Kidney epithelial cell (primary cell): ENCODE data around the gene PLAAT2. TPM values are rescaled to one million over a fixed set of nuclear protein-coding genes. Genes with fewer than 3 reads are reported as not detected.
"Not testable (repeated sequence)": the region's sequence is repeated elsewhere in the genome, so short reads cannot be mapped to it uniquely, and the experiment has no call there.

Experiments
- DNase-seq: peaks from one replicate; pipeline ENCODE4 v3.0.0-alpha.2; 2010; ENCODE audit warnings: low read depth
- H3K27me3 ChIP-seq: 2 replicates; pipeline ENCODE4 v1.6.0; 2011; ENCODE audit warnings: low read length; ENCODE audit not compliant: control insufficient read depth, insufficient read depth
- H3K36me3 ChIP-seq: 2 replicates; pipeline ENCODE4 v1.5.1; 2011; ENCODE audit warnings: low read length; ENCODE audit not compliant: control insufficient read depth, insufficient read depth
- H3K4me3 ChIP-seq: 2 replicates; pipeline ENCODE4 v1.5.1; 2011; ENCODE audit warnings: low read depth, mild to moderate bottlenecking, control low read depth, low read length
- total RNA-seq: library from RNA; depleted of rRNA; stranded (reverse); fragments of >200 nt; gene quantifications from 2 replicates; pipeline ENCODE4 v1.2.3, GENCODE V29; 2015
- TF ChIP-seq, protein P1 (sequence below): IDR thresholded peaks from 2 replicates; pipeline ENCODE4 v1.5.1; 2011; ENCODE audit warnings: mild to moderate bottlenecking, moderate library complexity, low read length, control low read depth, inconsistent platforms; ENCODE audit not compliant: insufficient read depth, poor library complexity, severe bottlenecking

Gene PLAAT2
- total RNA-seq, 1 donor from 2014 or later = not detected

DNA sequence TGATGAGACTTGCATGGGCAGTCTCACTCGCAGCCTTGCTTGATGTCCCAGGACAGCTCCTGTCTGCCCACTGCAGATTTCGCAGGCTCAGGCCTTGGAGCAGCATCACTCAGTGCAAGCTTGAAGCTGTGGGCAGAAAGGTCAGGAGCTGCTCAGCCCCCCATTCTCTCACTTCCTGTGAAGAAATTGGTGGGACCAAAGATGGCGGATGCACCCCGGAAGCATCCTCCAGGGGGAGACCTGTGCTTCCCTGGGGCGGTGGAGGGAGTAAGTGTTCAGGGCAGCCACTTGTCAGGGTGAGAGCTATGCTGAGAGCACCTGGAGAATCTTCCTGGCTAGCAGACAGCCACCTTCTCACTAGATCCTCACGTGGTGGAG lies 11.3 kb downstream of the PLAAT2 start:
- no peaks in the 10 kb centered on the region for H3K36me3 ChIP-seq
- TF ChIP-seq, protein P1, sequence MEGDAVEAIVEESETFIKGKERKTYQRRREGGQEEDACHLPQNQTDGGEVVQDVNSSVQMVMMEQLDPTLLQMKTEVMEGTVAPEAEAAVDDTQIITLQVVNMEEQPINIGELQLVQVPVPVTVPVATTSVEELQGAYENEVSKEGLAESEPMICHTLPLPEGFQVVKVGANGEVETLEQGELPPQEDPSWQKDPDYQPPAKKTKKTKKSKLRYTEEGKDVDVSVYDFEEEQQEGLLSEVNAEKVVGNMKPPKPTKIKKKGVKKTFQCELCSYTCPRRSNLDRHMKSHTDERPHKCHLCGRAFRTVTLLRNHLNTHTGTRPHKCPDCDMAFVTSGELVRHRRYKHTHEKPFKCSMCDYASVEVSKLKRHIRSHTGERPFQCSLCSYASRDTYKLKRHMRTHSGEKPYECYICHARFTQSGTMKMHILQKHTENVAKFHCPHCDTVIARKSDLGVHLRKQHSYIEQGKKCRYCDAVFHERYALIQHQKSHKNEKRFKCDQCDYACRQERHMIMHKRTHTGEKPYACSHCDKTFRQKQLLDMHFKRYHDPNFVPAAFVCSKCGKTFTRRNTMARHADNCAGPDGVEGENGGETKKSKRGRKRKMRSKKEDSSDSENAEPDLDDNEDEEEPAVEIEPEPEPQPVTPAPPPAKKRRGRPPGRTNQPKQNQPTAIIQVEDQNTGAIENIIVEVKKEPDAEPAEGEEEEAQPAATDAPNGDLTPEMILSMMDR = no peak
- no peak overlapping the region for H3K4me3 ChIP-seq

DNA sequence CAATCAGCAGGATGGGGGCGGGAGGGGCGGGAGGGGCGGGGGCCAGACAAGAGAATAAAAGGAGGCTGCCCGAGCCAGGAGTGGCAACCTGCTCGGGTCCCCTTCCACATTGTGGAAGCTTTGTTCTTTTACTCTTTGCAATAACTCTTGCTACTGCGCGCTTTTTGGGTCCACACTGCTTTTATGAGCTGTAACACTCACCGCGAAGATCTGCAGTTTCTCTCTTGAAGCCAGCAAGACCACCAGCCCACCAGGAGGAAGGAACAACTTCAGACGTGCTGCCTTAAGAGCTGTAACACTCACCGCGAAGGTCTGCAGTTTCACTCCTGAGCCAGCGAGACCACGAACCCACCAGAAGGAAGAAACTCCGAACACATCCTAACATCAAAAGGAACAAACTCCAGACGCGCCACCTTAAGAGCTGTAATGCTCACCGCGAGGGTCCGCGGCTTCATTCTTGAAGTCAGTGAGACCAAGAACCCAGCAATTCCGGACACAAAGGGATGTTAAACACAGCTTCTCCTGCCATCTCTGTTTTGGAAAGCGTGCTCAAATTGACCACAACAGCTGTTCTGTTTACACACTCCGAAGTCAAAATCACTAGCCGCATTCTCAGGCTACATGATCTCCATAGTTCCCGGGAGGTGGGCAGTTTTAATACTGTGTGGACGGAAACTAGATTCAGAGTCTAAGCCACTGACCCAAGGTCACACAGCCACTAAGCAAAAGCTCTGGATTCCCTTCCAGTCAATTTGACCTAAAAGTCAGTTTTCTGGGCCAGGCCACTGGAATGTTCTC lies 11.9 kb downstream of the PLAAT2 start:
- H3K4me3 ChIP-seq = no peak overlapping the region
- TF ChIP-seq, protein P1 = no peak

More for the DNA sequence above, 11.3 kb downstream of the PLAAT2 start:
- H3K27me3 ChIP-seq = no peaks in the 10 kb centered on the region
- DNase-seq = no peak

DNA sequence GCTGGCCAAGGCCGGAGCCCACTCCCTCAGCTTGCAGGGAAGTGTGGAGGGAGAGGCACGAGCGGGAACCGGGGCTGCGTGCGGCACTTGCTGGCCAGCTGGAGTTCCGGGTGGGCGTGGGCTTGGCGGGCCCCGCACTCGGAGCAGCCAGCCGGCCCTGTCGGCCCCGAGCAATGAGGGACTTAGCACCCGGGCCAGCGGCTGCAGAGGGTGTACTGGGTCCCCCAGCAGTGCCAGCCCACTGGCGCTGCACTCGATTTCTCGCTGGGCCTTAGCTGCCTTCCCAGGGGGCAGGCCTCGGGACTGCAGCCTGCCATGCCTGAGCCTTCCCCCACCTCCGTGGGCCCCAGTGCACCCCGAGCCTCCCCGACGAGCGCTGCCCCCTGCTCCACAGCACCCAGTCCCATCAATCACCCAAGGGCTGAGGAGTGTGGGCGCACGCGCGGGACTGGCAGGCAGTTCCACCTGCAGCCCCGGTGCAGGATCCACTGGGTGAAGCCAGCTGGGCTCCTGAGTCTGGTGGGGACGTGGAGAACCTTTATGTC lies 13.0 kb downstream of the PLAAT2 start:
- H3K36me3 ChIP-seq, DNase-seq, H3K27me3 ChIP-seq, H3K4me3 ChIP-seq: not testable (repeated sequence)

More for the DNA sequence above, 11.9 kb downstream of the PLAAT2 start:
- no peaks in the 10 kb centered on the region for H3K27me3 ChIP-seq
- no peak for DNase-seq
- no peaks in the 10 kb centered on the region for H3K36me3 ChIP-seq

DNA sequence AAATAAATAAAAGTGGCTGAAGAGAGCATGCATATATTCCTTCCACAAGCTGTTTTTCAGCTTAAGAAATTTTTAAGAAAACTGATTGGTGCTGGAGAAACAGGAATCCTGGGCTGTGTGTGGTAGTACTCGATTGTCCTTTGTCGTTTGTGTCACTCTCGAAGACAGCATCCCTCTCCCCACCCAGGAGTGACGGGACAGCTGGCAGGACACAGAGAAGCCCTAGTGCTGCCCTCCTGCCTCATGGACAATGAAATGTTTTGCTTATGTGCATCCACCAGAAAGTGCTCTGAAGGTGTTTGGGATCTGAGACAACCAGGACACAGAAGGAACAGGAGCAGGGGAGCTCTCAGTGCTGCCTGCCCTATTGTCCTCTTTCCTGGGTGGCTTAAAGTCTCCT lies 13.8 kb downstream of the PLAAT2 start:
- TF ChIP-seq, protein P1 = no peak
- DNase-seq = no peak
- H3K27me3 ChIP-seq = no peaks in the 10 kb centered on the region
- no peak overlapping the region for H3K4me3 ChIP-seq
- no peaks in the 10 kb centered on the region for H3K36me3 ChIP-seq

DNA sequence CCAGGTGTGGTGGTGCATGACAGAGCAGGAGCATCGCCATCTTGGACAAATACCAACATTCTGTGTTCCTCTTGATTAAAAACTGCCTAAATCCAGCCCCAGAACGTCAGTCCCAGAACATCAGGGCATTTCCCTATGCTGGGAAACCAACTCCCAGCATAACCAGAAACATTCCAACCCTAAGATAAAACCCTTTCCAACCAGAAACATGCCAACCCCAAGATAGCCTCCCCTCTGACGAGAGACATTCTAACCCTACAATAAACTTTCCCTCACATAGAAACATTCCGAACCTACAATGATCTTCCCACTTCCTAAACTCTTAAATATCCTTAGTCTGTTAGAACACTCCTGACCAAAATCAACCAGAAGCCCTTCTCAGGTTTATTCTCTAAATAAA lies 15.0 kb downstream of the PLAAT2 start:
- DNase-seq = no peak
- Histone ChIP-seq H3K4me3 (no peak overlapping the region), H3K27me3 (no peaks in the 10 kb centered on the region), H3K36me3 (no peaks in the 10 kb centered on the region)
- TF ChIP-seq, protein P1 = no peak

DNA sequence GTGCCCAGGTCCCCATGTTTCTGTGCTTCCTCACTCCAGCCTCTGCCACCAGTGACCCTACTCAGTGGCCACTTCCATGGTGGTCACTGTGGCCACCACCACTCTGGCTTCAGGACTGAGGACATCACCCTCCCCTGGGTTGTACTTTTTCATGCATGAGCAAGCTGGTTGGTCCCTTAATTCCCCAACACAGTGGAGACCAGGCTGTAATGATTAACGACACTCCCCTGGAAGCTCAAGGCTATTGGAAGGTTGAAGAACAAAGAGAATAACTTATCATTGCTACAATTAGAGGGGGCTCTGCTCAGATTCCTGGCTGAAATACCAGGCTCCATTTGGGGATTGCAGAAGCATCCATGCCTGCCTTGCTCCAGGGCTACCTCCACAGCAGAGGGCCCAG lies 16.1 kb downstream of the PLAAT2 start:
- no peak for DNase-seq

More for the DNA sequence above, 16.1 kb downstream of the PLAAT2 start:
- no peak overlapping the region for H3K4me3 ChIP-seq
- TF ChIP-seq, protein P1 = no peak
- no peaks in the 10 kb centered on the region for H3K36me3 ChIP-seq
- H3K27me3 ChIP-seq = no peaks in the 10 kb centered on the region
